LNCaP clone FGC (cell line): ENCODE results near the gene OLFM1.

ENCODE experiments used
- DNase-seq: peaks from one replicate; pipeline ENCODE4 v3.0.0-alpha.2; 2011; ENCODE audit warnings: low read depth
- H3K4me3 ChIP-seq: 2 replicates; pipeline ENCODE4 v1.5.1; 2011; ENCODE audit warnings: mild to moderate bottlenecking, low read depth, low read length, control low read depth
- CTCF ChIP-seq: IDR thresholded peaks from 2 replicates; pipeline ENCODE4 v1.5.1; 2012; ENCODE audit warnings: mild to moderate bottlenecking; ENCODE audit not compliant: control insufficient read depth, insufficient read depth; ENCODE audit errors: extremely low read depth

Gene OLFM1

DNA sequence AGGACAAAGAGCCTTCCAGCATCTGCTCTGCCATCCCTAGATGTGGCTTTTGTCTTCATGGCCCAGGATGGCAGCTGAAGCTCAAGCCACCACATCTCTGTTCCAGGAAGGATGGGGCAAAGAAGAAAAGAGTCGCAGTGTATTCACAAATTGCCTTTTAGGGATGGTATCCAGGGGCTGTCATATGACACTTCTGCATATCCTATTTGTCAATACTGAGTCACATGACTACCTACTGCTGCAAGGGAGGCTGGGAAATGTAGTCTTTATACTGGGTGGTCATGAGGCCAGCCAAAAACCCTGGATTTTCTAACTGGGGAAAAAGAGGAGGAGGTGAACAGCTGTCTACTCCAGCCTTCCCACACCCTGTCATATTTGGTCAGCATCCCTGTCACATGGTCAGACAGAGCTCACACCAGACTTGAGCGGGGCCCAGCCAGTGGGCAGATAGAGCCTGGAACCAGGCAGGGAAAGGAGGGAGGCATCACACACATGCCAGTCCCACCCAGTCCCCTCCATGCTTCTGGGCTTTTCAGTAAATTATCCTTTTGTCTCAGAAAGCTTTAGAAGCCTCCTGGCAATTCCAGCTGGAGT lies 52.0 kb downstream of the OLFM1 start:
- TF ChIP-seq CTCF: no peak
- DNase-seq: no peak

DNA sequence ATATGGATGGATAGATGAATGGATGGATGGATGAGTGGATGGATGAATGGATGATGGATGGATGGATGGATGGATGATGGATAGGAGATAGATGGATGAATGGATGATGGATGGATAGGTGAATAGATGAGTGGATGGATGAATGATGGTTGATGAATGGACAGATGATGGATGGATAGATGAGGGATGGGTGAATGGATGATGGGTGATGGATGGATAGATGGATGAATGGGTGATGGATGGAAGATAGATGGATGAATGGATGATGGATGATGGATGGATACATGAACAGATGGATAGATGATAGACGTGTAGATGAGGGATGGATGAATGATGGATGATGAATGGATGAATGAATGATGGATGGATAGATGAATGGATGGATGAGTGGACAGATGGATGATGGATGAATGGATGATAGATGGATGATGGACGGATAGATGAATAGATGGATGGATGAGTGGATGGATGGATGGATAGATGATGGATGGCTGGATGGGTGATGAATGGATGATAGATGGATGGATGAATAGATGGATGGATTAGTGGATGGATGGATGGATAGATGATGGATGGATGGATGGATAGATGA lies 53.8 kb downstream of the OLFM1 start:
- no peak for DNase-seq
- no peak for TF ChIP-seq CTCF
- H3K4me3 ChIP-seq: no peak overlapping the region

More for the DNA sequence above, 52.0 kb downstream of the OLFM1 start:
- no peak overlapping the region for H3K4me3 ChIP-seq

DNA sequence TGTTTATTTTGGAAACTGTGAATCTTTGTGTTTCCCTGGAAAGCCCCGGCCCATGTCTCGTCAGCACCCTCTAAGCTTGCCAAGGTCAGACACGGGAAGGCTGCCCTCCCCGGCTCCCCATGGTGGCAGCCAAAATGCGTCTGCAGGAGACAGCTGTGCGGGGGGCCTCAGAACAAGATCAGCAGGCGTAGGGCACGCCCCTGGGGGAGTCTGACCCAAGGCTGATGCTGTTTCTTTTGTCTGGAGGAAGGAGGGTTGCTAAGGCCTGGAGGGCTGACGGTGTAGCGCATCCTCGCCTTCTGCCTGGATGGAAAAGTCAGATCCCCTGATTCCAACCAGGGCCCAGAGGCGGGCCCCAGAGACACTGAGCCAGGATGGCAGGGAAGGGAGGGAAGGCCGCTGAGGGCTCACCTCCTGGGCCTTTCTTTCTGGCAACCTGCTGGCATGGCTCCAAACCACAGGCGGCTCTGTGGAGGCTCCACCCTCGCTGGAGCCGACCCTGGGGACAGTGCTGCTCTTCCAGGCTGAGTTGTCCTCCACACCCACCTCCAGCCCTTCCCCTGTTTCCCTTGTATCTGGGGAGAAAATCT lies 57.2 kb downstream of the OLFM1 start:
- DNase-seq: no peak
- no peak for TF ChIP-seq CTCF
- H3K4me3 ChIP-seq: no peak overlapping the region

DNA sequence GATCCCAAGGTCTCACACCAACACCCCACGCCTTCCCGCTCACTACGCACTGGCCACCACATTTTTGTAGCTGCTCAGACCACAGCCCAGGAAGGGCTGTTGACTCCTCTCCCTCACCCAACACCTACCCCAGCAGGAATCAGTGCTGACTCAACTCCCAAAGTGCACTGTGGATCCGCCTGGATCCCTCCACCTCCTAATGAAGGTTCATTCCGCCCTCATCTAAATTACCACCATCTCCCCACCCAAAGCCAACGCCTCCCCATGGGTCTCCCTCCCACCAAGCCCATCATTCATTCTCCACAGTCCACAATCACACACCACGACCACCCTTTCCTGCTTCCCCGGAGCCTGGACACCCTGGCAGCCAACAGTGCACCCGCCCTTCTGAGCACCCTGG lies 57.8 kb downstream of the OLFM1 start:
- H3K4me3 ChIP-seq: no peak overlapping the region
- no peak for TF ChIP-seq CTCF
- no peak for DNase-seq

DNA sequence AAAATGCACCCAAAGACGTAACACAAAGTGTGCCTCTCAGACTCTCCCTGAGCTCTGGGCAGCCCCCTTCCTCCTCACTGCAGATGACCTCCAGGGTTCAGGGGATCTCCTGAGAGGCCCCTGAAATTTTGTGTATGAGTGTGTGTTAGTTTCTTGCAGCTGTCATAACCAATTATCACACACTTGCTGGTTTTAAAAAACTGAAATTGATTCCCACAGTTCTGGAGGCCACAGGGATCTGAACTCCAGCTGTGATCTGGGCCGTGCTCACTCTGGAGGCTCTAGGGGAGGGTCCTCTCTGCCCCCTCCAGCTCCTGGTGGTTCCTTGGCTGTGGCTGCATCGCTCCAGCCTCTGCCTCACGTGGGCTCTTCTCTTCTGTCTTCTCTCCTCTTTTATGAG lies 58.8 kb downstream of the OLFM1 start:
- DNase-seq: no peak
- no peak overlapping the region for H3K4me3 ChIP-seq
- no peak for TF ChIP-seq CTCF

DNA sequence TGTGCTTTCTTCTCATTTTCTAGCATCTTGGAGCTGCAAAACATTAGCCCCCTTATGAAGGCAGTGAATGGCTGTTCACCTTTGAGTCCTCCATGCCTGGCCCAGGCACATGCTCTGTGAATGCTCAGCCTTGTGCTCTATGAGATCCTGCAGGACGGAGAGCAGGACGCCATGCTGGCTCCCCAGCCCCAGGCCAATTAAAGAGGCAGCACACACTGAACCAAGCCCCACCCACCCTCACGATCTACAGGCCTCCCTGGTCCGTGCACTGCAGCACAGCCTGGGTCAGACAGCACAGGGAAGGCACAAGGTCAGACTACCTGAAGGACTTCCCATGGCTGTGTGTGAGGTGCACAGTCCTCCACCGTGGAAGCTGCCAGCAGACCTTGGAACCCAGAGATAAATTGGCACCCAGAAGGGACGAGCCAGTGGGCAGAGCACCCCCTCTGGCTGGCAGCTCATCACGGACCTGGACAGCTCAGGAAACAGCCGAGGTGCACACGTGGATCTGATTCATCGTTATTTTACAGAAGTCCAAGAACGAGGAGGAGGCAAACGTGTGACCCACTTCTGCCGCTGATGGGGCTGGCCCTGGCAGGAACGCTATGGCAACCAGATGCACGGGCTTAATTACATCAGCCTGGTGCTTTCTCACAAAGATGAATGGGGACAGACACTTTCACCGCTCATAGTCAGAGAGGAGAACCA lies 59.5 kb downstream of the OLFM1 start:
- H3K4me3 ChIP-seq: no peak overlapping the region
- no peak for TF ChIP-seq CTCF
- DNase-seq: no peak
